C1 segment of cervical spinal cord (tissue), 14 donors: ENCODE data around the gene CCDC158.
"Not testable (repeated sequence)": the region's sequence is repeated elsewhere in the genome, so short reads cannot be mapped to it uniquely, and the experiment has no call there.

Experiments
- DNase-seq, 14 donors: peaks; one replicate each; lab custom pipeline; 2025; lab: John Stamatoyannopoulos, UW

The CCDC158 gene

GRCh38 chr4:76430519-76431388 is 9.8 kb upstream of the CCDC158 start:
- peak in 2 of 14 donors; percentile 1 to 3 for DNase-seq

GRCh38 chr4:76429636-76430035 is 8.7 kb upstream of the CCDC158 start:
- DNase-seq, result no peak

- peak in 1 of 14 donors; percentile 1 for DNase-seq
These were observed 5.3 kb upstream of the CCDC158 start for GRCh38 chr4:76426272-76426671.

- DNase-seq, result not testable (repeated sequence)
These were observed 2.2 kb upstream of the CCDC158 start for GRCh38 chr4:76423159-76423558.

- peak in 1 of 14 donors; percentile 13 for DNase-seq
These were observed 666 bp downstream of the CCDC158 start for GRCh38 chr4:76420188-76420761.

GRCh38 chr4:76410636-76411035 is 10.3 kb downstream of the CCDC158 start:
- DNase-seq, result no peak

GRCh38 chr4:76407440-76408119 is 13.4 kb downstream of the CCDC158 start:
- no peak for DNase-seq

GRCh38 chr4:76406081-76406480 is 14.9 kb downstream of the CCDC158 start:
- no peak for DNase-seq

GRCh38 chr4:76401654-76402053 is 19.3 kb downstream of the CCDC158 start:
- DNase-seq, result no peak

- DNase-seq, result no peak
These were observed 32.6 kb downstream of the CCDC158 start for GRCh38 chr4:76388160-76388908.

- no peak for DNase-seq
These were observed 34.2 kb downstream of the CCDC158 start for GRCh38 chr4:76386566-76387305.

GRCh38 chr4:76385974-76386373 is 35.0 kb downstream of the CCDC158 start:
- no peak for DNase-seq

- DNase-seq, result no peak
These were observed 36.9 kb downstream of the CCDC158 start for GRCh38 chr4:76384052-76384451.

- DNase-seq, result no peak
These were observed 37.9 kb downstream of the CCDC158 start for GRCh38 chr4:76383001-76383400.

GRCh38 chr4:76381986-76382385 is 39.0 kb downstream of the CCDC158 start:
- no peak for DNase-seq

- no peak for DNase-seq
These were observed 40.4 kb downstream of the CCDC158 start for GRCh38 chr4:76380561-76380960.

- no peak for DNase-seq
These were observed 43.0 kb downstream of the CCDC158 start for GRCh38 chr4:76377911-76378310.

- no peak for DNase-seq
These were observed 43.5 kb downstream of the CCDC158 start for GRCh38 chr4:76377481-76377901.

- no peak for DNase-seq
These were observed 44.4 kb downstream of the CCDC158 start for GRCh38 chr4:76376534-76376933.

GRCh38 chr4:76375703-76376102 is 45.2 kb downstream of the CCDC158 start:
- DNase-seq, result no peak

- no peak for DNase-seq
These were observed 46.1 kb downstream of the CCDC158 start for GRCh38 chr4:76374798-76375197.
